Stimulated activated naive CD4-positive, alpha-beta T cell (primary cell): ENCODE data around the gene UBN2.

Experiments
- DNase-seq, 6 experiments: peaks; one replicate each; lab custom pipeline; 2025; lab: John Stamatoyannopoulos, UW

The UBN2 gene

DNA sequence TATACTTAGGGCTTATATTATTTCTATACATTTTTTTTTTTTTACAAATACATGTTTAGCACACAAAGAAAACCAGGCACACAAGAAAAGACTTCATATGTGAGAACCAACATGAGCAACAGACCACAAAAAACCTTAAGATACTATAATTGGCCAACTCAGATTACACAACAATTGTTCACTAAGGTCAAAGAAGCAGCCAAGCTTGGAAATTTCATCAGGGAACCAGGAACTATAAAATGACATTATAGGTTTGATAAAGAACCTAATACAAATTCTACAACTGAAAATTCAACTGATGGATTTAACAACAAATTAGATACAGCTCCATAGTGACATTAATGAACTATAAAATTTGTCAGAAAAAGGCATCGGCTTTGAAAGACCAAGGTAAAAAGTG, 124.3 kb downstream of the UBN2 start:
- no peak for DNase-seq
